ENCODE measurements around the gene BCAS1.

- TF ChIP-seq JUND (IDR thresholded peaks at IDR 0.05; ENCODE audit: low read depth, low read length) (no peak), EP300 (IDR thresholded peaks at IDR 0.05; ENCODE audit: borderline replicate concordance in 1 of 2, control insufficient read depth in 1 of 2, low read depth in 2 of 2, low read length in 2 of 2) (no peak), ZZZ3 (IDR thresholded peaks at IDR 0.05; ENCODE audit: control insufficient read depth, insufficient read length, low read depth) (no peak)
Observed at GRCh38 chr20:53925651-53926401, 144.6 kb downstream of the BCAS1 start.
